HFFc6 (cell line): ENCODE data around the gene CCNB1IP1. TPM values are rescaled to one million over a fixed set of nuclear protein-coding genes. Genes with fewer than 3 reads are reported as not detected.
"Not testable (repeated sequence)": the region's sequence is repeated elsewhere in the genome, so short reads cannot be mapped to it uniquely, and the experiment has no call there.

ENCODE experiments used
- DNase-seq: peaks from one replicate; pipeline ENCODE4 v3.0.0-alpha.2; 2018
- H3K27ac Mint-ChIP-seq: 2 replicates; pipeline ENCODE4 v1.8.0; 2020; ENCODE audit warnings: mild to moderate bottlenecking, mixed read lengths
- H3K27me3 Mint-ChIP-seq: 2 replicates; pipeline ENCODE4 v1.8.0; 2021; ENCODE audit warnings: mild to moderate bottlenecking, moderate library complexity, mixed read lengths; ENCODE audit not compliant: insufficient read depth
- H3K36me3 Mint-ChIP-seq: 2 replicates; pipeline ENCODE4 v1.8.0; 2021; ENCODE audit warnings: low read depth, mixed read lengths
- H3K4me1 Mint-ChIP-seq: 2 replicates; pipeline ENCODE4 v1.8.0; 2020; ENCODE audit warnings: low read depth, mixed read lengths
- H3K4me3 Mint-ChIP-seq: 2 replicates; pipeline ENCODE4 v1.8.0; 2020; ENCODE audit warnings: mild to moderate bottlenecking, moderate library complexity, mixed read lengths
- H3K9me3 Mint-ChIP-seq: 2 replicates; pipeline ENCODE4 v1.8.0; 2020; ENCODE audit warnings: mild to moderate bottlenecking, mixed read lengths
- total RNA-seq, 6 experiments: library from RNA; stranded (reverse); fragmentation: NEBNext Ultra II Directional; extraction: Animal tissue kit (Norgen Biotek cat#: 25700); gene quantifications; 2 replicates in 1 of 6; 3 replicates in 5 of 6; pipeline ENCODE4 v1.2.3, GENCODE V29; 2021
- TF ChIP-seq, protein P1 (sequence below): fragments of 200-600 bp; sonication (generic); IDR thresholded peaks from 2 replicates; pipeline ENCODE4 v1.5.0; 2021; ENCODE audit warnings: antibody characterized with exemption, mild to moderate bottlenecking

The CCNB1IP1 gene
- total RNA-seq, 6 experiments from 2014 or later, result 17.6 to 24.0 (median 20.3) TPM

DNA sequence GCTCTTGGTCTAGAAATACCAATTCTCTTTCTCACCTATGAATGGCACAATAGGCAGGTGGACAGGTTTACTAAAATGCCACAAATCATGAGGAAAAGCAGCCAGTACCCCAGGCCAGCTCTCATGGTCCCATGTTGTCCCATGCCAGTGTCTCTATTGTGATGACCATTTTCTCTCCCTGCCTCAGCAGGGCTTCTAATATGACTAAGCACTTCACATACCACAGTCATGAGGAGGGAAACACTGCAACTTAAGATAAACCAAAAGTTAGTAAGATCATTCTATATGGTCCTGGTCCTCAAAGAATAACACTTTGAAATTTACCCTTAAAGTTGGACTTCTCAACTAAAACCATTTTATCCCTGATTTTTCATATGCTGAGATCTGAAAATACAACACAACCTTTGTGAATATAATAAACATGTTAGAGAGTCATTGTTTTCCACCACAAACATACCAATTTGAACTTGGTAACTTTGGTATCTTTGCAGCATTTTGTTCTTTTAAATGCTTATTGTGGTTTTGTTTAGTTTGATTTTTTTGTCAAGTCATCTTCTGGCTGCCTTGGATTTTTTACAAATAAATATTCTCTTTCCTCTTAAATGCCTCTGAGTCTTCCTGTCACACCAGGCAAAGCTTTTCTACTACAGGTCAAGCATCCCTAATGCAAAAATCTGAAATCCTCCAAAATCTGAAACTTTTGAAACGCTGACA, 30.9 kb downstream of the CCNB1IP1 start:
- H3K9me3 Mint-ChIP-seq, result no peaks in the 10 kb centered on the region
- H3K27ac Mint-ChIP-seq, result peak overlapping the region; percentile 51
- peaks cover 7% of the 10 kb centered on the region for H3K27me3 Mint-ChIP-seq
- TF ChIP-seq, protein P1, sequence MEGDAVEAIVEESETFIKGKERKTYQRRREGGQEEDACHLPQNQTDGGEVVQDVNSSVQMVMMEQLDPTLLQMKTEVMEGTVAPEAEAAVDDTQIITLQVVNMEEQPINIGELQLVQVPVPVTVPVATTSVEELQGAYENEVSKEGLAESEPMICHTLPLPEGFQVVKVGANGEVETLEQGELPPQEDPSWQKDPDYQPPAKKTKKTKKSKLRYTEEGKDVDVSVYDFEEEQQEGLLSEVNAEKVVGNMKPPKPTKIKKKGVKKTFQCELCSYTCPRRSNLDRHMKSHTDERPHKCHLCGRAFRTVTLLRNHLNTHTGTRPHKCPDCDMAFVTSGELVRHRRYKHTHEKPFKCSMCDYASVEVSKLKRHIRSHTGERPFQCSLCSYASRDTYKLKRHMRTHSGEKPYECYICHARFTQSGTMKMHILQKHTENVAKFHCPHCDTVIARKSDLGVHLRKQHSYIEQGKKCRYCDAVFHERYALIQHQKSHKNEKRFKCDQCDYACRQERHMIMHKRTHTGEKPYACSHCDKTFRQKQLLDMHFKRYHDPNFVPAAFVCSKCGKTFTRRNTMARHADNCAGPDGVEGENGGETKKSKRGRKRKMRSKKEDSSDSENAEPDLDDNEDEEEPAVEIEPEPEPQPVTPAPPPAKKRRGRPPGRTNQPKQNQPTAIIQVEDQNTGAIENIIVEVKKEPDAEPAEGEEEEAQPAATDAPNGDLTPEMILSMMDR, result no peak
- DNase-seq, result peak; percentile 25
- H3K4me1 Mint-ChIP-seq, result peaks cover 37% of the 10 kb centered on the region
- H3K4me3 Mint-ChIP-seq, result no peak overlapping the region
- peaks cover 17% of the 10 kb centered on the region; the same call in 1 of the 2 replicates for H3K36me3 Mint-ChIP-seq

DNA sequence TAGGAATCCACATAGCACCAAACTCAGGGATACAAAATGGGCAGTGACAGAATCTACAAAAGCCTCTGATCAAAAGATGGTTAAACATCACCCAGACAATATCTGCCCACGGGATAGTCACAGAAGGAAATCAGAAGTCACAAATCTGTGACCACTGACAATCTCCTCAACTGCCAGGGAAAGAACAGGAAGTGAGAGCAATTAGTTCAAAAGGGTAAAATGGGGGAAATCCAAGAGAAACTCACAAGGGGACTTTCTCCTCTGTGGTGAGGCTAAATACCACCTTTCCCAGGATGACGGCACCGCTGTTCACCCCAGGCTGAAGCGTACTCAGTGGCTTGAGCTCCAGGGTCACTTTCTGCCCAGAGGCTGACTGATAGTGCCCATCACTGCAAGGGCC, 38.0 kb downstream of the CCNB1IP1 start:
- no peak overlapping the region for H3K27ac Mint-ChIP-seq
- H3K27me3 Mint-ChIP-seq, result no peaks in the 10 kb centered on the region
- TF ChIP-seq, protein P1, result no peak
- DNase-seq, result no peak
- H3K4me3 Mint-ChIP-seq, result no peak overlapping the region
- H3K36me3 Mint-ChIP-seq, result peaks cover 20% of the 10 kb centered on the region
- H3K4me1 Mint-ChIP-seq, result no peaks in the 10 kb centered on the region
- no peaks in the 10 kb centered on the region for H3K9me3 Mint-ChIP-seq

DNA sequence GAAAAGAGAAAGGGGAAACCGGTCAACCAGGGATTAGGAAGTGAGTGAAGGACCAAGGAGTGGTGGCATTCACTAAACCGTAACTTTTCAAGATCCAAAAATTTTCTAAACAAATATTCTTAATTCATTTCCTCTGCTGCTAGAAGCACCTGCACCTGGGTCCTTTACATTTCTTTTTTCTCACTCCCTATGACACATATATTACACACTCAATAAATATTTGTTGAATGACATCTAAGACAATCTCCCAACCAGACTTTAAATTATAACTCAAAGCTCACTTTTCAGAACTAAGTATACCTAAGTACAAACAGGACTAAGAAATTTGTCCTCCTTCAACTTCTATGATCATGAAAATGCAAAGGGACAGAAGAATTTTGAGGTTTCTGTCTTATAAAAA, 38.4 kb downstream of the CCNB1IP1 start:
- Mint-ChIP-seq H3K36me3 (peaks cover 19% of the 10 kb centered on the region), H3K27me3 (no peaks in the 10 kb centered on the region), H3K27ac (no peak overlapping the region), H3K4me3 (no peak overlapping the region), H3K4me1 (no peaks in the 10 kb centered on the region), H3K9me3 (no peaks in the 10 kb centered on the region)
- TF ChIP-seq, protein P1, result no peak
- no peak for DNase-seq

DNA sequence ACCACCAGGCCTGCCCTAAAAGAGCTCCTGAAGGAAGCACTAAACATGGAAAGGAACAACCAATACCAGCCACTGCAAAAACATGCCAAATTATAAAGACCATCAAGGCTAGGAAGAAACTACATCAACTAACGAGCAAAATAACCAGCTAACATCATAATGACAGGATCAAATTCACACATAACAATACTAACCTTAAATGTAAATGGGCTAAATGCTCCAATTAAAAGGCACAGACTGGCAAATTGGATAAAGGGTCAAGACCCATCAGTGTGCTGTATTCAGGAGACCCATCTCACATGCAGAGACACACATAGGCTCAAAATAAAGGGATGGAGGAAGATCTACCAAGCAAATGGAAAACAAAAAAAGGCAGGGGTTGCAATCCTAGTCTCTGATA, 51.1 kb downstream of the CCNB1IP1 start:
- H3K27ac Mint-ChIP-seq, H3K4me3 Mint-ChIP-seq, H3K27me3 Mint-ChIP-seq, H3K9me3 Mint-ChIP-seq, H3K4me1 Mint-ChIP-seq, DNase-seq: not testable (repeated sequence)
- H3K36me3 Mint-ChIP-seq, result peaks cover 56% of the 10 kb centered on the region

DNA sequence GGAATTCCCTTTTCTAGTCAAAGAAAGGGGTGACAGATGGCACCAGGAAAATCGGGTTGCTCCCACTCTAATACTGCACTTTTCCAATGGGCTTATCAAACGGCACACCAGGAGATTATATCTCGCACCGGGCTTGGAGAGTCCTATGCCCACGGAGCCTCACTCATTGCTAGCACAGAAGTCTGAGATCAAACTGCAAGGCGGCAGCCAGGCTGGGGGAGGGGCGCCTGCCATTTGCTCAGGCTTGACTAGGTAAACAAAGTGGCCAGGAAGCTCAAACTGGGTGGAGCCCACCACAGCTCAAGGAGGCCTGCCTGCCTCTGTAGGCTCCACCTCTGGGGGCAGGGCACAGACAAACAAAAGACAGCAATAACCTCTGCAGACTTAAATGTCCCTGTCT, 52.8 kb downstream of the CCNB1IP1 start:
- not testable (repeated sequence) for H3K4me3 Mint-ChIP-seq, H3K27ac Mint-ChIP-seq, H3K4me1 Mint-ChIP-seq, DNase-seq, H3K9me3 Mint-ChIP-seq, H3K27me3 Mint-ChIP-seq
- peaks cover 49% of the 10 kb centered on the region for H3K36me3 Mint-ChIP-seq

DNA sequence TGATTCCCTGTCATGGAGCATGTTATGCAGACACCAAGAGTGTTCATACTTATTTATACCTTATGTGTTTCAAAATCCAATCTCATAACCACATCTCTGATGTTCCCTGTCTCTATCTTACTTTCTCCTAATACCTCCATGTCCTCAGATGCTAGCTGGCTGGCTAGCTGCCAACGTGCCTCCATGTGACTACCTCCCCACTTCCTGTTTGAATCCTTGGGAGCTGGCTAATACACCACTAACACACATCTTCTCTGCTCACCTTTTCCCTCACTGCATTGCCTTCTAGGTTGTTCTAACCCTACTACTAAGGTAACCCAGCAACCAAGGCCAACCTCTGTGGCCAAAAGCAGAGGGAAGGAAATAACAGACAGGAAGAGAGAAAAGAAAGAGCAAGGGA, 54.7 kb downstream of the CCNB1IP1 start:
- Mint-ChIP-seq H3K4me1 (peaks cover 7% of the 10 kb centered on the region), H3K36me3 (peaks cover 60% of the 10 kb centered on the region), H3K4me3 (no peak overlapping the region), H3K9me3 (peaks cover 27% of the 10 kb centered on the region), H3K27ac (no peak overlapping the region), H3K27me3 (no peaks in the 10 kb centered on the region)
- TF ChIP-seq, protein P1, result no peak
- DNase-seq, result no peak
